ENCODE measurements around the gene TRERF1.

TRERF1 gene

DNA sequence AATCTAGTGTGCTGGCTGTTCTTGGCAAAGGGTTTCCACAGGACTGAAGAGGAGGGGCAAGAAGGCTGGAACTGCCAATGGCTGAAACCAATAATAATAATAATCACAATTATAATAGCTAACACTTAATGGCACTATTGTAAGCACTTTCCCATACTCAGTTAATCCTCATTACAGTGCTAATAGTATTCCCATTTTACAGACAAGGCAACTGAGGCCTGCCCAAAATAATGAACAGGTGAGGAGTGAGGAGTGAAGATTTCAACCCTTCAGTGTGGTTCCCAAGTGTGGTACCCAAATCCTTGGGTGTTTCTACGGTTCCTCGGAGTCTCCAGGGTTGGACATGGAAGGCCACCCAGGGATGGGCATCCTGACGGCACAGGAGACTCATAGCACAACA is 69.9 kb downstream of the TRERF1 start:
- Histone ChIP-seq H3K4me2 (ENCODE audit: low read length) (no peak overlapping the region), H2AFZ (ENCODE audit: low read length) (no peak overlapping the region), H3K79me2 (ENCODE audit: insufficient read depth, low read length) (no peaks in the 10 kb centered on the region), H3K27me3 (ENCODE audit: insufficient read depth, low read length) (no peaks in the 10 kb centered on the region), H3K4me1 (ENCODE audit: insufficient read depth, low read length, severe bottlenecking) (no peaks in the 10 kb centered on the region), H3F3A (ENCODE audit: insufficient read depth, low read length) (no peaks in the 10 kb centered on the region), H3K4me3 (ENCODE audit: low read depth, low read length, poor library complexity, severe bottlenecking) (no peak overlapping the region), H3K27ac (ENCODE audit: low read depth, low read length, poor library complexity, severe bottlenecking) (no peak overlapping the region), H3K9ac (ENCODE audit: low read length) (no peak overlapping the region), H4K20me1 (ENCODE audit: insufficient read depth, low read length) (no peaks in the 10 kb centered on the region), H3K9me3 (ENCODE audit: low read length) (no peaks in the 10 kb centered on the region), H3K36me3 (ENCODE audit: insufficient read depth, low read length) (no peaks in the 10 kb centered on the region), H3K9me2 (ENCODE audit: low read depth, low read length) (no peaks in the 10 kb centered on the region)
- no peak for TF ChIP-seq EZH2 (IDR thresholded peaks at IDR 0.05; ENCODE audit: borderline replicate concordance, low read length)
- TF ChIP-seq, protein P1, sequence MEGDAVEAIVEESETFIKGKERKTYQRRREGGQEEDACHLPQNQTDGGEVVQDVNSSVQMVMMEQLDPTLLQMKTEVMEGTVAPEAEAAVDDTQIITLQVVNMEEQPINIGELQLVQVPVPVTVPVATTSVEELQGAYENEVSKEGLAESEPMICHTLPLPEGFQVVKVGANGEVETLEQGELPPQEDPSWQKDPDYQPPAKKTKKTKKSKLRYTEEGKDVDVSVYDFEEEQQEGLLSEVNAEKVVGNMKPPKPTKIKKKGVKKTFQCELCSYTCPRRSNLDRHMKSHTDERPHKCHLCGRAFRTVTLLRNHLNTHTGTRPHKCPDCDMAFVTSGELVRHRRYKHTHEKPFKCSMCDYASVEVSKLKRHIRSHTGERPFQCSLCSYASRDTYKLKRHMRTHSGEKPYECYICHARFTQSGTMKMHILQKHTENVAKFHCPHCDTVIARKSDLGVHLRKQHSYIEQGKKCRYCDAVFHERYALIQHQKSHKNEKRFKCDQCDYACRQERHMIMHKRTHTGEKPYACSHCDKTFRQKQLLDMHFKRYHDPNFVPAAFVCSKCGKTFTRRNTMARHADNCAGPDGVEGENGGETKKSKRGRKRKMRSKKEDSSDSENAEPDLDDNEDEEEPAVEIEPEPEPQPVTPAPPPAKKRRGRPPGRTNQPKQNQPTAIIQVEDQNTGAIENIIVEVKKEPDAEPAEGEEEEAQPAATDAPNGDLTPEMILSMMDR (IDR thresholded peaks at IDR 0.05; ENCODE audit: low read length) = no peak

DNA sequence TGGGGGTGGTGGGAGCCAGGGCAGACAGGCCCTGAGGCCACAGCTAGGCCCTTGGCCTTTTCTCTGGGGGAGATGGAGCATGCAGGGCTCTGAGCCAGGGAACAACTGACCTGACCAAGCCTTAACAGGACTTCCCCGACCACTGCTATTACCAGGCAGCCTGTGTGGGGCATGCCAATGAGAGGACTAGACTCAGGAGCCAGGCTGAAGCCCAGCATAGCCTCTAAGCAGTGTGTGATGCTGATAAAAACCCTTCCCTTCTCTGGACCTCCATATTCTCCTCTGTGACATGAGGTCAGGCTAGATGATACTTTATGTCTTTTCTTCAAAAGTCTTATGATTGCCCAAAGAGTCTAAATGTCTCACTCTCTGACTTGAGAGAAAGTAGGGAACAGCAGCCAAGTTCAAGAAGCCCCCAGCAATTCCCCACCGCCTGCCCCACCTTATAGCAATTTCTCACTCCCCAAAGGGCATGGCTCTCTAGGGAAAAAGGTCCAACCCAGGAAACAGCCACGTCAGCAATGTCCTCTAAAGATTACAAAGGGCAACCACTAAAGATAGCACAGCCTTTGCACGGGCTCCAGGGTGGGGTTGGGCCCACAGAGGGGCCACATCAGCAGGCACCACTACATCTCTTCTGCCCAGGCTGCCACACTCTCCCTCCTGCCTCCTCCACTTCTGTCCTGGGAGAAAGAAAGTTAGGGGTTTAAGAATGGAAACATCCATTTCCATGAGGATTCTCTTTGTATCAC is 71.3 kb downstream of the TRERF1 start:
- H3K36me3 ChIP-seq (ENCODE audit: insufficient read depth, low read length) = no peaks in the 10 kb centered on the region
- TF ChIP-seq, protein P1 (IDR thresholded peaks at IDR 0.05; ENCODE audit: low read length) = no peak
- no peak for TF ChIP-seq EZH2 (IDR thresholded peaks at IDR 0.05; ENCODE audit: borderline replicate concordance, low read length)
- no peak overlapping the region for H2AFZ ChIP-seq (ENCODE audit: low read length)
- H3K27me3 ChIP-seq (ENCODE audit: insufficient read depth, low read length) = no peaks in the 10 kb centered on the region
- no peaks in the 10 kb centered on the region for H3K9me3 ChIP-seq (ENCODE audit: low read length)
- H4K20me1 ChIP-seq (ENCODE audit: insufficient read depth, low read length) = no peaks in the 10 kb centered on the region
- no peak overlapping the region for H3K4me3 ChIP-seq (ENCODE audit: low read depth, low read length, poor library complexity, severe bottlenecking)
- H3K9ac ChIP-seq (ENCODE audit: low read length) = no peak overlapping the region
- H3K79me2 ChIP-seq (ENCODE audit: insufficient read depth, low read length) = no peaks in the 10 kb centered on the region
- H3K4me2 ChIP-seq (ENCODE audit: low read length) = no peak overlapping the region
- H3K9me2 ChIP-seq (ENCODE audit: low read depth, low read length) = no peaks in the 10 kb centered on the region
- no peaks in the 10 kb centered on the region for H3K4me1 ChIP-seq (ENCODE audit: insufficient read depth, low read length, severe bottlenecking)
- no peaks in the 10 kb centered on the region for H3F3A ChIP-seq (ENCODE audit: insufficient read depth, low read length)
- H3K27ac ChIP-seq (ENCODE audit: low read depth, low read length, poor library complexity, severe bottlenecking) = no peak overlapping the region

DNA sequence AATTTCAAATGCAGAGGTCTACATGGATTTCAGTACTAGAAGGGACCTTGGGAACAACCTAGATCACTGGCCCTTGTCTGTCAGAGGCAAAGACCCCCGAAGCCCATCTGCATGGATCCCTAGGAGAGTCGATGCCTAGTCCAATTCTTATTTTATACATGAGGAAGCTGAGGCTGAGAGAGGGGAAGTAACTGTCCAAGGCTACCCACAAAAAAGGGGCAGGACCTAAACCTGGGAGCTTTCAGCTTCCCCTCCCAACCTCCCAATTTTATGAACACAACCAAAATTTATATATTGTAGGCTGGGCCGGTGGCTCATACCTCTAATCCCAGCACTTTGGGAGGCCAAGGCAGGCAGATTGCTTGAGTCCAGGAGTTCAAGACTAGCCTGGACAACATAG is 73.2 kb downstream of the TRERF1 start:
- Histone ChIP-seq H4K20me1 (ENCODE audit: insufficient read depth, low read length) (no peaks in the 10 kb centered on the region), H3K4me2 (ENCODE audit: low read length) (no peak overlapping the region)

More for the DNA sequence above, 73.2 kb downstream of the TRERF1 start:
- Histone ChIP-seq H3K27ac (ENCODE audit: low read depth, low read length, poor library complexity, severe bottlenecking) (no peak overlapping the region), H3K9me2 (ENCODE audit: low read depth, low read length) (no peaks in the 10 kb centered on the region), H3K9me3 (ENCODE audit: low read length) (no peaks in the 10 kb centered on the region), H3K36me3 (ENCODE audit: insufficient read depth, low read length) (no peaks in the 10 kb centered on the region), H2AFZ (ENCODE audit: low read length) (no peak overlapping the region), H3F3A (ENCODE audit: insufficient read depth, low read length) (no peaks in the 10 kb centered on the region), H3K79me2 (ENCODE audit: insufficient read depth, low read length) (no peaks in the 10 kb centered on the region), H3K27me3 (ENCODE audit: insufficient read depth, low read length) (no peaks in the 10 kb centered on the region), H3K4me1 (ENCODE audit: insufficient read depth, low read length, severe bottlenecking) (no peaks in the 10 kb centered on the region), H3K4me3 (ENCODE audit: low read depth, low read length, poor library complexity, severe bottlenecking) (no peak overlapping the region), H3K9ac (ENCODE audit: low read length) (no peak overlapping the region)
- no peak for TF ChIP-seq EZH2 (IDR thresholded peaks at IDR 0.05; ENCODE audit: borderline replicate concordance, low read length)
- TF ChIP-seq, protein P1 (IDR thresholded peaks at IDR 0.05; ENCODE audit: low read length) = no peak

All from OCI-LY1 (cell line).